GM23338 (cell line): ENCODE measurements around the gene TNIP1. TPM values are rescaled to one million over a fixed set of nuclear protein-coding genes. Genes with fewer than 3 reads are reported as not detected.
A peak's percentile ranks its signal among the peaks of the same experiment; 100 is the strongest.

Source experiments
- ATAC-seq: fragments of 200-7000 bp; cut with Tn5 transposase; 3 replicates; pipeline ENCODE4 v1.9.1; 2020
- DNase-seq: peaks from one replicate; pipeline ENCODE4 v3.0.0-alpha.2; 2015; ENCODE audit warnings: low spot score
- H2AFZ ChIP-seq: fragments of 200-600 bp; sonication (generic); 2 replicates; pipeline ENCODE4 v1.8.0; 2016; ENCODE audit warnings: antibody characterized with exemption, mild to moderate bottlenecking, moderate library complexity
- H3F3A ChIP-seq: fragments of 200-600 bp; sonication (generic); replicated peaks from 2 replicates; pipeline ENCODE4 v1.8.0; 2017; ENCODE audit warnings: antibody characterized with exemption, mixed run types, low read depth
- H3K27ac ChIP-seq: fragments of 200-600 bp; sonication (generic); 2 replicates; pipeline ENCODE4 v1.6.1; 2016; ENCODE audit warnings: low read depth
- H3K27me3 ChIP-seq: fragments of 200-600 bp; sonication (generic); 2 replicates; pipeline ENCODE4 v1.8.0; 2016; ENCODE audit warnings: mild to moderate bottlenecking, mixed run types, moderate library complexity; ENCODE audit not compliant: insufficient read depth
- H3K36me3 ChIP-seq: fragments of 200-600 bp; sonication (generic); 2 replicates; pipeline ENCODE4 v1.8.0; 2016; ENCODE audit warnings: mild to moderate bottlenecking; ENCODE audit not compliant: insufficient read depth
- H3K4me1 ChIP-seq: fragments of 200-600 bp; sonication (generic); 2 replicates; pipeline ENCODE4 v1.8.0; 2016; ENCODE audit warnings: mild to moderate bottlenecking, moderate library complexity; ENCODE audit not compliant: insufficient read depth
- H3K4me2 ChIP-seq: fragments of 200-600 bp; sonication (generic); 2 replicates; pipeline ENCODE4 v1.7.1; 2017; ENCODE audit warnings: mixed run types
- H3K4me3 ChIP-seq: fragments of 200-600 bp; sonication (generic); 2 replicates; pipeline ENCODE4 v1.6.1; 2016; ENCODE audit warnings: mixed run types
- H3K79me2 ChIP-seq: fragments of 200-600 bp; sonication (generic); replicated peaks from 2 replicates; pipeline ENCODE4 v1.8.0; 2017; ENCODE audit warnings: mild to moderate bottlenecking; ENCODE audit not compliant: insufficient read depth
- H3K9me2 ChIP-seq: fragments of 200-600 bp; sonication (generic); 2 replicates; pipeline ENCODE4 v1.8.0; 2017; ENCODE audit not compliant: insufficient read depth
- H4K20me1 ChIP-seq: fragments of 200-600 bp; sonication (generic); replicated peaks from 2 replicates; pipeline ENCODE4 v1.8.0; 2017; ENCODE audit warnings: mild to moderate bottlenecking; ENCODE audit not compliant: insufficient read depth
- H3K27ac Mint-ChIP-seq: 2 replicates; pipeline ENCODE4 v1.8.0; 2020; ENCODE audit warnings: inconsistent platforms, mild to moderate bottlenecking, moderate library complexity, mixed read lengths
- H3K27me3 Mint-ChIP-seq: 3 replicates; pipeline ENCODE4 v1.8.0; 2022; ENCODE audit warnings: low read depth, mild to moderate bottlenecking, moderate library complexity, mixed read lengths, inconsistent platforms; ENCODE audit not compliant: insufficient read depth, poor library complexity
- H3K36me3 Mint-ChIP-seq: 3 replicates; pipeline ENCODE4 v1.8.0; 2021; ENCODE audit warnings: low read depth, mild to moderate bottlenecking, inconsistent platforms, moderate library complexity, mixed read lengths
- H3K4me1 Mint-ChIP-seq: 3 replicates; pipeline ENCODE4 v1.8.0; 2020; ENCODE audit warnings: mild to moderate bottlenecking, inconsistent platforms, mixed read lengths
- H3K4me3 Mint-ChIP-seq: 3 replicates; pipeline ENCODE4 v1.8.0; 2021; ENCODE audit warnings: moderate library complexity, mild to moderate bottlenecking, inconsistent platforms, mixed read lengths
- H3K9me3 Mint-ChIP-seq: 3 replicates; pipeline ENCODE4 v1.8.0; 2020; ENCODE audit warnings: moderate library complexity, mild to moderate bottlenecking, inconsistent platforms, mixed read lengths
- CREB1 ChIP-seq: fragments of 250-450 bp; sonication (Bioruptor Pico); IDR thresholded peaks from 2 replicates; pipeline ENCODE4 v1.5.0; 2020; ENCODE audit warnings: low read depth, mild to moderate bottlenecking, moderate library complexity
- JUNB ChIP-seq: IDR thresholded peaks from one replicate; pipeline ENCODE4 v1.6.1; 2016; ENCODE audit warnings: antibody characterized with exemption; ENCODE audit not compliant: unreplicated experiment
- NANOG ChIP-seq: IDR thresholded peaks from 2 replicates; pipeline ENCODE4 v1.6.1; 2016; ENCODE audit warnings: antibody characterized with exemption, borderline replicate concordance
- STAT1 ChIP-seq: IDR thresholded peaks from one replicate; pipeline ENCODE4 v1.6.1; 2016; ENCODE audit warnings: antibody characterized with exemption; ENCODE audit not compliant: unreplicated experiment
- ZNF114 ChIP-seq: fragments of 250-450 bp; sonication (Bioruptor Pico); IDR thresholded peaks from 2 replicates; pipeline ENCODE4 v1.5.0; 2020; ENCODE audit warnings: mild to moderate bottlenecking, moderate library complexity
- polyA plus RNA-seq: library from polyadenylated mRNA; unstranded; fragments of >200 nt; fragmentation: Nextera tagmentation; extraction: Ambion mirVana; gene quantifications from 2 replicates; pipeline ENCODE4 v1.2.1, GENCODE V29; 2016
- total RNA-seq: library from RNA; depleted of rRNA; stranded (reverse); fragments of >200 nt; shearing (Covaris generic); gene quantifications from 2 replicates; pipeline ENCODE4 v1.2.3, GENCODE V29; 2014
- TF ChIP-seq, protein P1 (sequence below): fragments of 250-450 bp; sonication (Bioruptor Pico); IDR thresholded peaks from 2 replicates; pipeline ENCODE4 v1.5.0; 2020; ENCODE audit warnings: mild to moderate bottlenecking, moderate library complexity
- TF ChIP-seq, protein P2 (sequence below): IDR thresholded peaks from 2 replicates; pipeline ENCODE4 v1.6.1; 2016; ENCODE audit warnings: antibody characterized with exemption

TNIP1 gene
- total and polyA plus RNA-seq, 2 experiments from 2014 or later: 10.3 to 29.6 TPM

DNA sequence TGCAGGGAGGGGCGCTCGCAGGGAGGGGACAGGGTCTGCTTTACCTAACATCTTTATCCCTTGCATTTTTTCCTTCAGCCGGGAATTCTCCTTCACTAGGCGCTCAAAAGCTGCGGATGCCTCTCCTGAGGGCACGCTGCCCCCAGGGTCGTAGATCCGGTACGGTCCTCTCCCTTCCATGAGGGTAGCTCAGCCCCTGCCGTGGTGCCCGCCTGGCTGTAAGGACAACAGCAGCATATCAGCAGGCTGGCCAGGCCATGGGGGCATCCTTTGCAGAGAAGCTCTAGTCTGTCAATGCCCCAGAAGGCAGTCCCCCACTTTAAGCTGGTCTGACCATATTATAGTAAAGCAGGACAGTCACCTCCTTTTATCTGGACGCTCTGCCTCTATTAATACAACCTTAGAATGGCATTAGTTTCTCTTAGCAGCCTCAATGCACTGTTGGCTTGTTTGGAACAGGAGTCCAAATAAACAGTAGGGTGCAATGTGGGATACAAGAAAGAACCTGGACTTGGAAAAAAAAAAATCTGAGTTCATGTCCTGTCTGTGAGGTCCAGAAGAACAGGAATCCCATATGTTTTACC is 15.8 kb downstream of the TNIP1 start (continued):
- TF ChIP-seq, protein P1, sequence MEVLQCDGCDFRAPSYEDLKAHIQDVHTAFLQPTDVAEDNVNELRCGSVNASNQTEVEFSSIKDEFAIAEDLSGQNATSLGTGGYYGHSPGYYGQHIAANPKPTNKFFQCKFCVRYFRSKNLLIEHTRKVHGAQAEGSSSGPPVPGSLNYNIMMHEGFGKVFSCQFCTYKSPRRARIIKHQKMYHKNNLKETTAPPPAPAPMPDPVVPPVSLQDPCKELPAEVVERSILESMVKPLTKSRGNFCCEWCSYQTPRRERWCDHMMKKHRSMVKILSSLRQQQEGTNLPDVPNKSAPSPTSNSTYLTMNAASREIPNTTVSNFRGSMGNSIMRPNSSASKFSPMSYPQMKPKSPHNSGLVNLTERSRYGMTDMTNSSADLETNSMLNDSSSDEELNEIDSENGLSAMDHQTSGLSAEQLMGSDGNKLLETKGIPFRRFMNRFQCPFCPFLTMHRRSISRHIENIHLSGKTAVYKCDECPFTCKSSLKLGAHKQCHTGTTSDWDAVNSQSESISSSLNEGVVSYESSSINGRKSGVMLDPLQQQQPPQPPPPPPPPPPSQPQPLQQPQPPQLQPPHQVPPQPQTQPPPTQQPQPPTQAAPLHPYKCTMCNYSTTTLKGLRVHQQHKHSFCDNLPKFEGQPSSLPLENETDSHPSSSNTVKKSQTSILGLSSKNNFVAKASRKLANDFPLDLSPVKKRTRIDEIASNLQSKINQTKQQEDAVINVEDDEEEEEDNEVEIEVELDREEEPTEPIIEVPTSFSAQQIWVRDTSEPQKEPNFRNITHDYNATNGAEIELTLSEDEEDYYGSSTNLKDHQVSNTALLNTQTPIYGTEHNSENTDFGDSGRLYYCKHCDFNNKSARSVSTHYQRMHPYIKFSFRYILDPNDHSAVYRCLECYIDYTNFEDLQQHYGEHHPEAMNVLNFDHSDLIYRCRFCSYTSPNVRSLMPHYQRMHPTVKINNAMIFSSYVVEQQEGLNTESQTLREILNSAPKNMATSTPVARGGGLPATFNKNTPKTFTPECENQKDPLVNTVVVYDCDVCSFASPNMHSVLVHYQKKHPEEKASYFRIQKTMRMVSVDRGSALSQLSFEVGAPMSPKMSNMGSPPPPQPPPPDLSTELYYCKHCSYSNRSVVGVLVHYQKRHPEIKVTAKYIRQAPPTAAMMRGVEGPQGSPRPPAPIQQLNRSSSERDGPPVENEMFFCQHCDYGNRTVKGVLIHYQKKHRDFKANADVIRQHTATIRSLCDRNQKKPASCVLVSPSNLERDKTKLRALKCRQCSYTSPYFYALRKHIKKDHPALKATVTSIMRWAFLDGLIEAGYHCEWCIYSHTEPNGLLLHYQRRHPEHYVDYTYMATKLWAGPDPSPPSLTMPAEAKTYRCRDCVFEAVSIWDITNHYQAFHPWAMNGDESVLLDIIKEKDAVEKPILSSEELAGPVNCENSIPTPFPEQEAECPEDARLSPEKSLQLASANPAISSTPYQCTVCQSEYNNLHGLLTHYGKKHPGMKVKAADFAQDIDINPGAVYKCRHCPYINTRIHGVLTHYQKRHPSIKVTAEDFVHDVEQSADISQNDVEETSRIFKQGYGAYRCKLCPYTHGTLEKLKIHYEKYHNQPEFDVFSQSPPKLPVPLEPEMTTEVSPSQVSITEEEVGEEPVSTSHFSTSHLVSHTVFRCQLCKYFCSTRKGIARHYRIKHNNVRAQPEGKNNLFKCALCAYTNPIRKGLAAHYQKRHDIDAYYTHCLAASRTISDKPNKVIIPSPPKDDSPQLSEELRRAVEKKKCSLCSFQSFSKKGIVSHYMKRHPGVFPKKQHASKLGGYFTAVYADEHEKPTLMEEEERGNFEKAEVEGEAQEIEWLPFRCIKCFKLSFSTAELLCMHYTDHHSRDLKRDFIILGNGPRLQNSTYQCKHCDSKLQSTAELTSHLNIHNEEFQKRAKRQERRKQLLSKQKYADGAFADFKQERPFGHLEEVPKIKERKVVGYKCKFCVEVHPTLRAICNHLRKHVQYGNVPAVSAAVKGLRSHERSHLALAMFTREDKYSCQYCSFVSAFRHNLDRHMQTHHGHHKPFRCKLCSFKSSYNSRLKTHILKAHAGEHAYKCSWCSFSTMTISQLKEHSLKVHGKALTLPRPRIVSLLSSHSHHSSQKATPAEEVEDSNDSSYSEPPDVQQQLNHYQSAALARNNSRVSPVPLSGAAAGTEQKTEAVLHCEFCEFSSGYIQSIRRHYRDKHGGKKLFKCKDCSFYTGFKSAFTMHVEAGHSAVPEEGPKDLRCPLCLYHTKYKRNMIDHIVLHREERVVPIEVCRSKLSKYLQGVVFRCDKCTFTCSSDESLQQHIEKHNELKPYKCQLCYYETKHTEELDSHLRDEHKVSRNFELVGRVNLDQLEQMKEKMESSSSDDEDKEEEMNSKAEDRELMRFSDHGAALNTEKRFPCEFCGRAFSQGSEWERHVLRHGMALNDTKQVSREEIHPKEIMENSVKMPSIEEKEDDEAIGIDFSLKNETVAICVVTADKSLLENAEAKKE (CRISPR knock-in tag): no peak
- TF ChIP-seq JUNB: no peak
- TF ChIP-seq STAT1: no peak
- TF ChIP-seq ZNF114 (CRISPR knock-in tag): no peak

DNA sequence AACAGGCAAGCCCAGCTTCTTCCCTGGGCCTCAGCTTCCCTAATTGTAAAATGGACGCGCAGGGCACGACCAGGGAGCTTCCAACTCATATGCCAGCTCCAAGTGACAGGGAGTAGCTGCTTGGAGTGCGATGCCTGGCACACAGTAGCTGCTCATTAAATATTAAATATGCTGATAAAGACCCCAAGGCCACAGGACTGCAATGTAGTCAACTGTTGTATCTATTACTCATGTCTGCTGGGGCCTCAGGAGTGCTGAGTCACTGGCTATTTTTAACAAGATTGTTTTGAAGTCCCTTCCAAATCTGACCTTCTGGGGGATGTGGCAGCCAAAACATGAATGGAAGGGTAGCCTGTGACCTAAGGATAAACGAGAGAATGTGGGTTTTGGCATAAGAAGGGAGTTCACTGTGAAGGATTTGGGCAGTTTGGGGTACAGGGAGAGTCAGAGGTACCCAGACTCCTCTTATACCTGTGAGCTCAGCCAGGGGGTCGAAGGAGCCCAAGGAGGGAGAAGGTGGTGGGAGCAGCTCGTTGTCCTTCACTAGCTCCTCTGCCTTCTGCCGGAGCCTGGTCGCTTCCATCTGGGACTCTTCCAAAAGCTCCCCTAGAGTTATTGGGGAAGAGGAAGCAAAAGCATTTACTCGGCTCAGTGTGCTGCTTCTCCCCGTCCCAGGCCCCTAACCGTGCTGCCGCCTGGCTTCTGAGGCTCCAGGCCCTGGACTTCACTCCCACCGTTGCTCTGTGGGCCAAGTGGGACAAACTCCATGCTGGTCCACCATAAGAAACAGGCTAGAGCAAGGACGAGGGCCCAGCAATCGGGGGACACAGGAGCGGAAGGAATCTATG is 17.5 kb downstream of the TNIP1 start:
- no peaks in the 10 kb centered on the region for H3F3A ChIP-seq
- H3K9me2 ChIP-seq: no peaks in the 10 kb centered on the region
- Mint-ChIP-seq H3K27me3 (peaks cover 1% of the 10 kb centered on the region), H3K36me3 (peaks cover 17% of the 10 kb centered on the region; the same call in 2 of the 3 replicates), H3K9me3 (no peaks in the 10 kb centered on the region), H3K4me3 (no peak overlapping the region), H3K4me1 (peaks cover 15% of the 10 kb centered on the region), H3K27ac (peak overlapping the region; percentile 74)
- no peak for ATAC-seq
- no peak overlapping the region for H2AFZ ChIP-seq
- peaks cover 5% of the 10 kb centered on the region; the same call in 1 of the 2 replicates for H3K79me2 ChIP-seq
- no peak overlapping the region for H3K27ac ChIP-seq
- no peaks in the 10 kb centered on the region; the same call in 1 of the 2 replicates for H4K20me1 ChIP-seq
- H3K4me2 ChIP-seq: no peak overlapping the region
- H3K27me3 ChIP-seq: no peaks in the 10 kb centered on the region
- H3K4me3 ChIP-seq: no peak overlapping the region
- H3K36me3 ChIP-seq: no peaks in the 10 kb centered on the region
- no peak for DNase-seq
- H3K4me1 ChIP-seq: no peaks in the 10 kb centered on the region
- TF ChIP-seq CREB1: no peak
- TF ChIP-seq STAT1: no peak
- no peak for TF ChIP-seq NANOG
- TF ChIP-seq ZNF114 (CRISPR knock-in tag): no peak
- TF ChIP-seq, protein P2, sequence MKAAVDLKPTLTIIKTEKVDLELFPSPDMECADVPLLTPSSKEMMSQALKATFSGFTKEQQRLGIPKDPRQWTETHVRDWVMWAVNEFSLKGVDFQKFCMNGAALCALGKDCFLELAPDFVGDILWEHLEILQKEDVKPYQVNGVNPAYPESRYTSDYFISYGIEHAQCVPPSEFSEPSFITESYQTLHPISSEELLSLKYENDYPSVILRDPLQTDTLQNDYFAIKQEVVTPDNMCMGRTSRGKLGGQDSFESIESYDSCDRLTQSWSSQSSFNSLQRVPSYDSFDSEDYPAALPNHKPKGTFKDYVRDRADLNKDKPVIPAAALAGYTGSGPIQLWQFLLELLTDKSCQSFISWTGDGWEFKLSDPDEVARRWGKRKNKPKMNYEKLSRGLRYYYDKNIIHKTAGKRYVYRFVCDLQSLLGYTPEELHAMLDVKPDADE: no peak
